SIG-M5 (cell line): ENCODE results near the gene ADORA1.

Experiments used
- DNase-seq: peaks from one replicate; lab custom pipeline; 2025; lab: John Stamatoyannopoulos, UW

ADORA1 gene

GRCh38 chr1:203127666-203128430 is at the start of gene ADORA1:
Gene ADORA1, plus strand, starts transcription at chr1:203127726. Its CDS starts 1,116 bp downstream, at chr1:203128842.
- DNase-seq: no peak

- DNase-seq: no peak
Measured at GRCh38 chr1:203077956-203078355, 49.6 kb upstream of the ADORA1 start.

- DNase-seq: no peak
Measured at GRCh38 chr1:203078478-203078877, 49.0 kb upstream of the ADORA1 start.

GRCh38 chr1:203080456-203080855 is 47.1 kb upstream of the ADORA1 start:
- no peak for DNase-seq

- no peak for DNase-seq
Measured at GRCh38 chr1:203081465-203082230, 45.9 kb upstream of the ADORA1 start.

GRCh38 chr1:203082231-203082505 is 45.4 kb upstream of the ADORA1 start:
- DNase-seq: no peak

- no peak for DNase-seq
Measured at GRCh38 chr1:203082571-203083462, 44.7 kb upstream of the ADORA1 start.

- no peak for DNase-seq
Measured at GRCh38 chr1:203083463-203083921, 44.0 kb upstream of the ADORA1 start.

- DNase-seq: no peak
Measured at GRCh38 chr1:203084588-203085527, 42.7 kb upstream of the ADORA1 start.

GRCh38 chr1:203085528-203086406 is 41.8 kb upstream of the ADORA1 start, which contains the start of gene MYOG:
Gene MYOG, minus strand, starts transcription at chr1:203086012. Its CDS starts 51 bp downstream, at chr1:203085961.
- no peak for DNase-seq

- DNase-seq: no peak
Measured at GRCh38 chr1:203086992-203087763, 40.3 kb upstream of the ADORA1 start.

GRCh38 chr1:203088441-203088840 is 39.1 kb upstream of the ADORA1 start:
- DNase-seq: no peak

- no peak for DNase-seq
Measured at GRCh38 chr1:203089001-203089650, 38.4 kb upstream of the ADORA1 start.

- no peak for DNase-seq
Measured at GRCh38 chr1:203089651-203090045, 37.9 kb upstream of the ADORA1 start.

- no peak for DNase-seq
Measured at GRCh38 chr1:203090421-203091198, 36.9 kb upstream of the ADORA1 start.

- no peak for DNase-seq
Measured at GRCh38 chr1:203091199-203091477, 36.4 kb upstream of the ADORA1 start.

- DNase-seq: no peak
Measured at GRCh38 chr1:203091761-203092330, 35.7 kb upstream of the ADORA1 start.
